ENCODE results near the gene USP25.
A peak's percentile ranks its signal among the peaks of the same experiment; 100 is the strongest.

Gene USP25

GRCh38 chr21:15729674-15730483 lies at the start of gene USP25:
Gene USP25, plus strand, starts transcription at chr21:15729982. Its CDS starts 412 bp downstream, at chr21:15730394.
- peak; percentile 91 for DNase-seq

- DNase-seq, result peak; percentile 74
Observed at GRCh38 chr21:15682186-15682895, 47.4 kb upstream of the USP25 start.

GRCh38 chr21:15682977-15683376 lies 46.8 kb upstream of the USP25 start:
- DNase-seq, result peak; percentile 29

- no peak for DNase-seq
Observed at GRCh38 chr21:15686506-15686905, 43.3 kb upstream of the USP25 start.

GRCh38 chr21:15687208-15687607 lies 42.6 kb upstream of the USP25 start:
- DNase-seq, result no peak

GRCh38 chr21:15688016-15688415 lies 41.8 kb upstream of the USP25 start:
- DNase-seq, result no peak

GRCh38 chr21:15688809-15689208 lies 41.0 kb upstream of the USP25 start:
- peak; percentile 4 for DNase-seq

GRCh38 chr21:15692711-15693110 lies 37.1 kb upstream of the USP25 start:
- DNase-seq, result no peak

GRCh38 chr21:15695241-15695640 lies 34.5 kb upstream of the USP25 start:
- no peak for DNase-seq

- no peak for DNase-seq
Observed at GRCh38 chr21:15701830-15702229, 28.0 kb upstream of the USP25 start.

GRCh38 chr21:15703932-15704331 lies 25.9 kb upstream of the USP25 start:
- DNase-seq, result no peak

GRCh38 chr21:15706696-15707095 lies 23.1 kb upstream of the USP25 start:
- no peak for DNase-seq

- no peak for DNase-seq
Observed at GRCh38 chr21:15713412-15713811, 16.4 kb upstream of the USP25 start.

GRCh38 chr21:15718711-15719110 lies 11.1 kb upstream of the USP25 start:
- DNase-seq, result no peak

- no peak for DNase-seq
Observed at GRCh38 chr21:15719976-15720375, 9.8 kb upstream of the USP25 start.

GRCh38 chr21:15722591-15723324 lies 7.0 kb upstream of the USP25 start:
- no peak for DNase-seq

- no peak for DNase-seq
Observed at GRCh38 chr21:15725949-15726348, 3.8 kb upstream of the USP25 start.

- DNase-seq, result no peak
Observed at GRCh38 chr21:15728046-15728445, 1.7 kb upstream of the USP25 start.

- DNase-seq, result no peak
Observed at GRCh38 chr21:15729346-15729673, 472 bp upstream of the USP25 start.

- DNase-seq, result no peak
Observed at GRCh38 chr21:15730484-15731242, 881 bp downstream of the USP25 start.

GRCh38 chr21:15731243-15731613 lies 1.4 kb downstream of the USP25 start:
- peak; percentile 43 for DNase-seq

- DNase-seq, result peak; percentile 80
Observed at GRCh38 chr21:15732290-15732995, 2.7 kb downstream of the USP25 start.

GRCh38 chr21:15732996-15733329 lies 3.2 kb downstream of the USP25 start:
- no peak for DNase-seq

All from activated CD4-positive, alpha-beta T cell treated with anti-CD3 and anti-CD28 coated beads, Interleukin-2, amount 50 U/mL, for 16 hours (primary cell).